GM12891 (cell line): ENCODE data around the gene AQP2.

Experiments used
- PAX5 ChIP-seq: IDR thresholded peaks from 2 replicates; pipeline ENCODE4 v1.6.1; 2011; ENCODE audit warnings: low read length, moderate library complexity, mild to moderate bottlenecking; ENCODE audit not compliant: insufficient read depth, severe bottlenecking
- POLR2A ChIP-seq: IDR thresholded peaks from 2 replicates; pipeline ENCODE4 v1.6.1; 2011; ENCODE audit warnings: low read depth, low read length, control low read depth
- POLR2AphosphoS5 ChIP-seq: IDR thresholded peaks from 2 replicates; pipeline ENCODE4 v1.6.1; 2011; ENCODE audit warnings: low read depth, low read length, control low read depth
- SPI1 ChIP-seq: IDR thresholded peaks from 2 replicates; pipeline ENCODE4 v1.6.1; 2011; ENCODE audit warnings: low read depth, low read length, control low read depth
- TAF1 ChIP-seq: IDR thresholded peaks from 2 replicates; pipeline ENCODE4 v1.6.1; 2011; ENCODE audit warnings: low read depth, low read length, control low read depth

DNA sequence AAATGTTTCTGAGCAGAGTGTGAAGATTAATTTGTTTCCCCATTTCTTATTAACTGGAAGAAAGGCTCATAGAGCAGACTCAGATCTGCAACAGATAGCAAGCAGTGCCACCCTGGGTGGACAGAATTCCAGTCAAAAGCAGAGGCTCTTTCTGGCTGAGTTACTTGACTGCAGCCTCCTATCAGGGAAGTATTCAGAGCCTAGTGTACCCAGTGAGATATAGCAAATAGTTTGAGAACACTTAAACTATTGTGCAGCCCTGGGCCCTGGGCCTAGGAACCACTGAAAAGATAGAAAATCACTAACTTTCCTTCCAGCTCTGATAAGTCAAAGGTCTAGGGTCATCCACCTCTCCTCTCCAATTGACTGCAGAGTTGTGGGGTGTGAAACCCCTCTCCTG is 11.2 kb upstream of the AQP2 start:
- TF ChIP-seq POLR2A (no peak), TAF1 (no peak), POLR2AphosphoS5 (no peak), SPI1 (no peak), PAX5 (no peak)
